HT-29 (cell line): ENCODE measurements around the gene EFNA1. TPM values are rescaled to one million over a fixed set of nuclear protein-coding genes. Genes with fewer than 3 reads are reported as not detected.
"Not testable (repeated sequence)": the region's sequence is repeated elsewhere in the genome, so short reads cannot be mapped to it uniquely, and the experiment has no call there.

ENCODE experiments used
- DNase-seq: peaks from one replicate; pipeline ENCODE4 v3.0.0-alpha.2; 2015; ENCODE audit warnings: low spot score
- total RNA-seq: library from RNA; depleted of rRNA; stranded (reverse); fragments of >200 nt; shearing (Covaris generic); gene quantifications from 2 replicates; pipeline ENCODE4 v1.2.3, GENCODE V29; 2014

The EFNA1 gene
- total RNA-seq, 1 experiment from 2014 or later, result 62.7 TPM

DNA sequence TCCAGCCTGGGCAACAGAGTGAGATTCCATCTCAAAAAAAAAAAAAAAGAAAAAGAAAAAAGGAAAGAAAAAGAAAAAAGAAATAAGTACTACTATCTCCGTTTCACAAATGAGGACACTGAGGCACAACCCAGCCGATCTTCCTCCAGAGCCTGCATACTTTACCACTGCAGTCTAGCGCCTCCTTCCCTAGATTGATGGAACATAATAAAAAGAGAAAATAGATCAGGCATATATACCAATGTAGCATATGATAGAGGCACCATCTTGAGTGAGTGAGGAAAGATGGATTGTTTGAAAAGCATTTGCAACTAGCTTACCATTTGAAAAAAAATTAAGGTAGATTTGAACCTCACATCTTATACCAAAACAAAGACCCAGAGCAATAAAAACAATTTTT lies 17.8 kb downstream of the EFNA1 start:
- no peak for DNase-seq

DNA sequence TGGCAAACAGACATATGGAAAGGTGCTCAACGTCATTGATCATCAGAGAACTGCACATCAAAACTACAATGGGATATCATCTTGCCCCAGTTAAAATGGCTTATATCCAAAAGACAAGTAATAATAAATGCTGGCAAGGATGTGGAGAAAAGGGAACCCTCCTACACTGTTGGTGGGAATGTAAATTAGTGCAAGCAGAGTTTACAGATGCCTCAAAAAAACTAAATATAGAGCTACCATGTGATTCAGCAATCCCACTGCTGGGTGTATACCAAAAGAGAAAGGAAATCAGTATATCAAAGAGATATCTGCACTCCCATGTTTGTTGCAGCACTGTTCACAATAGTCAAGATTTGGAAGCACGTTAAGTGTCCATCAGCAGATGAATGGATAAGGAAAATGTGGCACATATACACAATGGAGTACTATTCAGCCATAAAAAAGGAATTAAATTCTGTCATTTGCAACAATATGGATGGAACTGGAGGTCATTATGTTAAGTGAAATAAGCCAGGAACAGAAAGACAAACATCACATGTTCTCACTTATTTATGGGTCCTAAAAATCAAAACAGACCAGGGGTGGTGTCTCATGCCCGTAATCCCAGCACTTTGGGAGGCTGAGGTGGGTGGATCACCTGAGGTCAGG lies 28.4 kb downstream of the EFNA1 start:
- DNase-seq, result not testable (repeated sequence)

DNA sequence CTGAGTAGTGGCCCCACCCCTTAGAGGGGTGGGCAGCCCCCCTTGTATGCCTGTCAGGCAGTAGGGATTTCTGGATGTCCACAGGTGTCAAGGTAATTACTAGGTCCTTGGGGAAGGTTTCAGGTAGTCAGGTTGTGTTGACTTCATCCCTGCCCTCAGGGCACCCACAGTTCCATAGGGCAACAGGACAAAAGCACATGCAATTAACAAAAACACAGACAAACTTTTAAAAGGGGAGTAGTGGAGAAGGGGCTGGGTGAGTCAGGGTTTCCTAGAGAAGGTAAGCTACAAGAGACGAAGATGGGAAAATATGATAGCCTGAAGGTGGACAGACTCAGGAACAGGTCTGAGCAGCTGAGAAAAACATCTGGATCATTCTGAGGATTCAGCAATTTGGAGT lies 31.3 kb downstream of the EFNA1 start:
- DNase-seq, result no peak

DNA sequence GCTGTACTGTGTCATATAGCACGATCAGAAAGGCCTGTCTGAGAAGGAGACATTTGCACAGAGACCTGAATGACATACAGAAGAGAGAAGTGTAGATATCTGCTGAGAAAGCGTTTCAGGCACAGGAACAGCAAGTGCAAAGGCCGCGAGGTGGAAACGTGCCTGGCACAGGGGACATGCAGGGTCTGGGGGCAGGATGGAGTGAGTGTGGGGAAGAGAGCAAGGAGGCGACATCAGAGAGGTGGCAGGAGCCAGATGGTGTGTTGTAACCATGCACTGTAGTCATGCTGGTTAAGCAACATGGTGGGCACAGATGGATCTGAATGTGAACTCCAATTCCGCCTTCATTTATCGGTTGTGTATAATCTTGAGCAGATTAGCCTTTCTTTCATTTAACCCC lies 32.5 kb downstream of the EFNA1 start:
- no peak for DNase-seq

DNA sequence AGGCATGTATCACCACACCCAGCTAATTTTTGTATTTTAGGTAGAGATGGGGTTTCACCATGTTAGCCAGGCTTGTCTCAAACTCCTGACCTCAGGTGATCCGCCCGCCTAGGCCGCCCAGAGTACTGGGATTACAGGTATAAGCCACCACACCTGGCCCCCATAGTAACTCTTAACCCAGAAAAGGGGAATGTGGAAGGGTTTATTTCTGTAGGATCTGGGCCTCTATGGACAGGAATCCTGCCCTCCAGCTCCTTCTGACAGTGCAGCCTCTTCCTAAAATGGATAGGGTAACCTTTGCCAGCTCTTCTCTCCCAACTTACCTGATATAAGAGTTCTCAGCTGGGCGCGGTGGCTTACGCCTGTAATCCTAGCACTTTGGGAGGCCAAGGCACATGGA lies 35.0 kb downstream of the EFNA1 start:
- DNase-seq, result not testable (repeated sequence)

DNA sequence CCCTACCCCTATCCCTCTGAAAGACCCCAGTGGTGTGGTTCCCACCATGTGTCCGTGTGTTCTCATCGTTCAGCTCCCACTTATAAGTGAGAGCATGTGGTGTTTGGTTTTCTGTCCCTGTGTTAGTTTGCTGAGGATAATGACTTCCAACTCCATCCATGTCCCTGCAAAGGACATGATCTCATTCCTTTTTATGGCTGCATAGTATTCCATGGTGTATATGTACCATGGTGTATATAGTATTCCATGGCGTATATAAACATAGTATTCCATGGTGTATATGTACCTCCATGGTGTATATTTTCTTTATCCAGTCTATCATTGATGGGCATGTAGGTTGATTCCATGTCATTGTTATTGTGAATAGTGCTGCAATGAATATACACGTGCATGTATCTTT lies 36.1 kb downstream of the EFNA1 start:
- DNase-seq, result not testable (repeated sequence)

DNA sequence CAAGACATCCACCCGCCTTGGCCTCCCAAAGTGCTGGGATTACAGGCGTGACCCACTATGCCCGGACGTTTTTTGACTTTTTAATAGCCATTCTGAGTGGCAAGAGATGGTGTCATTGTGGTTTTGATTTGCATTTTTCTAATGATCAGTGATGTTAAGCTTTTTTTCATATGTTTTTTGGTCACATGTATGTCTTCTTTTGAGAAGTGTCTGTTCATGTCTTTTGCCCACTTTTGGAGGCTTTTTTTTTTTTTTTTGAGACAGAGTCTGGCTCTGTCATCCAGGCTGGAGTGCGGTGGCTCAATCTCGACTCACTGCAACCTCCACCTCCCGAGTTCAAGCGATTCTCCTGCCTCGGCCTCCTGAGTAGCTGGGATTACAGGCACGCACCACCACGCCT lies 36.9 kb downstream of the EFNA1 start:
- DNase-seq, result not testable (repeated sequence)

DNA sequence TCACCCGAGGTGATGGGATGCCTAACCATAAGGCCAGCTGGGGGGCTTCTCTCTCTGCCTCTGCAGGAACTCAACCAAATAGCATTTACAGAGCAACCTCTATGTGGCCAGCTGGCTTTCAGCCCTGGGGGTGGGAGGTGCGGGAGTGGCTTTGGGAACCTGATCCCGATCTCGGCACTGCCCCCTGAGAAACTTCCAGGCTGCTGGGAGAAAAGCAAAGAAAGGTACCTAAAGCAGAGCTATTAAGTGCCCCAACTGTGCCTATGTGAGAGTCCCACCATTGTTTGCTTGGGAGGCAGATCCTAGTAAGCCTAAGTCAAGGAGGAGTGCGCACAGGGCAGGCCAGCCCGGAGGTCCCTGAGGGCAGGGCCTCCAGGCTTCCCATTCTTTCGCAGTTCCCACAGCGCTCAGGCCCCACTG lies 38.4 kb downstream of the EFNA1 start:
- no peak for DNase-seq

DNA sequence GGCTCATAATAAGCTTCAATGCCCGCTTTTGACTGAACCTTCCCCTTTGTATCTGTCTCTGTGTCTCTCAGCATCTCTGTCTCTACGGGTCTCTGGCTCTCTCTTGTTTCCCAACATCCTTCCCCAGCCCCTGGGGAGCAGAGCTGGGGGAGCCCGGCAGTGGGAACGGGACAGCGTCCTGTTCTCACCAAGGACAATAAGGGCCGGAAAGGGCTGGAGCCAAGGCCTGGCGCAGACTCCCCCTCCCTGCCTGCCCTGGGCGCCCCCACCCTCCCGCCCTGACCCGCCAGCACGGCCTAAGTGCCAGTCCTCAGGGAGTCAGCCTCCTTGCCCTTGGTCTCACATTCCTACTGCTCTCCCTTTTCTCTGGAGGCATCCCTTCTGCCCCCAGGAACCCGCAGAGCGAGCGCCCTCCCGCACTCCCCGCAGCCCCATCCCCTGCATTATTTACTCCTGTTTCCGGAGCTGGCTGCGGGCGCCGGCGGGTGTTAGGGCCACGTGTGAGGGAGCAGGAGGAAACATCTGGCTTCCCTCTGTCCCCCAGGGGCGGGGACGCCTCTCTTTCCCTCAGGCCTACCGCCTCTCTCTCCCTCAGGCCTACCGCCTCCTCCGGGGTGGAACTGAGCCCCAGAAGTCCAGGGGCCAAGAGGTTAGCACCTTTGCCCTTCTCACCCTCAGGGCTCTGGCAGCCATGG lies 38.9 kb downstream of the EFNA1 start:
- no peak for DNase-seq

DNA sequence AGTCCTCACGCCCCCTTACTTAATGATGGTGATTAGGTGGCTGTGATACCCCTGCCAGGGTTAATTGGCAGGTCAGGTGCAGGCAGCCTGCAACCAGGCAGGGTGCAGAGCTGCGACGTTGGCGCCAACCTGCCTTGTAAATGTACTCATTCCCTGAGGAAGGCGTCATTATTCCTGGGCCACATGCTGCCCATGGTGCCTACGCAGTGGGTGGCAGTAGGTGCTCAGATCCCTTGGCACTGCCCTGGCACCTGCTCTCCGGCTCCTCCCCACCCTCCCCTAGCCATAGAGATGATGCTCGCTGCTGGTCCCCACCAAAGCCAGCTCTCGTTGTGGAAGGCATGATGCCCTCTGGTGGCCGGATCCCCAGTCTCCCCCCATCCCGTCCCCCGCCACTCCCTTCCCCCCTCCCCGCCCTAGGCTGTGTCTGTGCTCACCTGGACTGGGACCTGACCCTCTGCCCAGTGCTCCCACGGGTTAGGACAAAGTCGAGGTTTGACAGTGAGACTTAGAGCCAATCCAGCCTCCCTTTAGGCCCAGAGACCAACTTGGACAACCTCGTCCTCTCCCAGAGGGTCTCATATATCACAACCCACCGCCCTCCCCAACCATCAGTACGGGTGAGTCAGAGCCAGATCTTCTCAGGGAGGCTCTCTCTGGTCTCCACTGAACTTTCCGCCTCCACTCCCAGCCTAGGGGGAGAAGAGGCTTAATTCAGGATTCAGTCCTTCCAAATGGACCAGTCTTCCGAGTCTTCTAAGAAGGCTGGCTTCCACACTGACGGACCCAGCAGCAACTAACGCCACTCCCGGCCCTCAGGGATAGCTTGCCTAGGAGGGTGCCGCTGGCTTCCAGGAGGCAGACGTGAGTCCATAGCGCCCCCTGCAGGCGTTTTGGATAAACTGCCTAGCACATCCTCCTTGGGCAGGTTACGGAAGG lies 39.8 kb downstream of the EFNA1 start:
- peak; percentile 95 for DNase-seq

DNA sequence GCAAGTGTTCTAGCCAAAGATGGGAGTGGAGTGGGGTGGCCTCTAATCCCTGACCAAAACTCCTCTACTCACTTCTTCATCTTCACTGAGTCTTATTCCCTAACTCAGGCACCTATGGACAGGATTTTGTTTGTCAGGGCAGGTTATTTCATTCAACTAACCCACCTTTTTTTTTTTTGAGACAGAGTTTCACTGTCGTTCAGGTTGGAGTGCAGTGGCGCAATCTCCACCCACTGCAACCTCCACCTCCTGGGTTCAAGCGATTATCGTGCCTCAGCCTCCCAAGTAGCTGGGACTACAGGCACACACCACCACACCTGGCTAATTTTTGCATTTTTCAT lies 40.4 kb downstream of the EFNA1 start:
- not testable (repeated sequence) for DNase-seq

DNA sequence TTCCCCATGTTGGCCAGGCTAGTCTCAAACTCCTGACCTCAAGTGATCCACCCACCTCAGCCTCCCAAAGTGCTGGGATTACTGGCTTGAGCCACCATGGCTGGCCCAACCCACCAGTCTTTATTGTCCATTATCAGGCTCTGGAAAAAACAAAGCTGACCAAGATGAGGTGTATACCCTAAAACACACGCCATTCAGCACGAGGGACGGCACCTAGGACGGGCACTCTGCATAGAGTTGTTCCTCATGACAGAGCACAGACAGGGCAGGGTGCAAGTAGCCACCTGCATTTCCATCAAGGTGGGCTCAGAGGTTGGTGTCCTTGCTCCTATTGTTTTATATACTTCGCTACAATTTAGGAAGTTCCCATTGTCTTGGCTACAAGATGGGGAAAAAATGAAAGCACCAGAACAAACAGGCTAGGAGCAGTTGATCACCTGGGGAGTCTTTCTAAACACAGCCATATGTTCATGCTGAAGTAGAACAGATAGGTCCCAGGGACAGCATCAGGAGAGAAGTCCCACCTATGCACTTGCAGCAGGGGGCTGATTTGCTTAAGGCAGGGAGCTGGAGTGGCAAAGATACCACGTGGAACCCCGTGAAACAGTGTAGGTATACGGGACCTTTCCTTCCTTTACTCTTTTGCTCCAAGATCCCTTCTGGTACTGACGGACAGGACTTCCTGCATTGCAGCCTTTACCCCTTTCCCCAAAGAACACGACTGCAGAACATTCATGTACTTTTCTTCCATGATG lies 41.0 kb downstream of the EFNA1 start:
- DNase-seq, result no peak

DNA sequence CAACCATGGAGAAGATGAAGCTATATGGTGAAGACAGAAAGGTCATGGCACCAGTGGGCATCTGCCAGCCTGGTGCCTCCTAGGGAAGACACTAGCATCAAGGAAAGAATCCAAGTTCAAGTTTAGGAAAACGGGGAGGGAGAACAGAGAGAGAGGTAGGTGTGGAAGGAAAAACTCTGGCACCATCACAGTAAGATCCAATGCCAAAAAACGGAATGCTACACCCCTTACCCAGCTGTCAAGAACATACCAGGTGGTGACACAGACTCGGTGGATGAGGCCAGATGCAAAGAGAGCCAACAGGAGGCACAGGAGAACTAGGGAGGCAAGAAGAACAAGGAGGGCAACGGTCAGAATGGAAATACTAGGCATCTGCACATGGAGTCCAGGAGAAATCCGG lies 41.9 kb downstream of the EFNA1 start:
- no peak for DNase-seq

DNA sequence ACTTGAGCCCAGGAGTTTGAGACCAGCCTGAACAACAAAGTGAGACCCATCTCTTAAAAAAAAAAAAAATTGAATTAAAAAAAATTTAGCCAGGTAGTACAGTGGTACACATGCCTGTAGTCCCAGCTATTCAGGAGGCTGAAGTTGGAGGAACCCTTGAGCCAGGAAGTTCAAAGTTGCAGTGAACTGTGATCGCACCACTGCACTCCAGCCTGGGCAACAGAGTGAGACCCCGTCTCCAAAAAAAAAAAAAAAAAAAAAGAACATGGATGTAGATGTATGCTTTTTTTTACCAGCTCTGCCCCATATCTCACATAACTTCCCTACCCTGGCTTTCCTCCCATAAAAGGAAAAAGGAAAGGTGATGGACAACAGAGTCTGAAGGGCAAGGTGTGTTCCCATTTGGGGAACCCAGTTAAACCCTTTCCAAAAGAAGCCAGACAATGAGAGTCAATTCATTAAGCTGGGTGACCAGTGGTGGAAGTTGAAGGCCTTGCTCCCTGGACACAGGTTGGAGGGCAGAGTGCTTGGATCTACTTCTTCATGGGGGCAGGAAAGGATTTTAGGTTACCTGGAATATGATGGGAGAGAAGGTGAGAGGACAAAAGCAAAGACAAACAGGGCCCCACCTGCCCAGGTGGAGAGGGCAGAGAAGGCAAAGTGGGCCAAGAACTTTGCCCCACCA lies 42.6 kb downstream of the EFNA1 start:
- no peak for DNase-seq

DNA sequence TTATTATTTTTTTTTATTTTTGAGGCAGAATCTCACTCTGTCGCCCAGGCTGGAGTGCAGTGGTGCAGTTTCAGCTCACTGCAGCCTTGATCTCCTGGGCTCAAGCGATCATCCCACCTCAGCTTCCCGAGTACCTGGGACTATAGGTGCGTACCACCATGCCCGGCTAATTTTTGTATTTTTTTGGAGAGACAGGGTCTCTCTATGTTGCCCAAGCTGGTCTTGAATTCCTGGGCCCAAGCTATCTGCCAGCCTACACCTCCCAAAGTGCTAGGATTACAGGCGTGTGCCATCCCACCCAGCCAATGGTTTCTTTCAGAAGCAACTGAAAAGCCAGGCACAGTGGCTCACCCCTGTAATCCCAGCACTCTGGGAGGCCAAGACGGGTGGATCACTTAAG lies 43.1 kb downstream of the EFNA1 start:
- no peak for DNase-seq

DNA sequence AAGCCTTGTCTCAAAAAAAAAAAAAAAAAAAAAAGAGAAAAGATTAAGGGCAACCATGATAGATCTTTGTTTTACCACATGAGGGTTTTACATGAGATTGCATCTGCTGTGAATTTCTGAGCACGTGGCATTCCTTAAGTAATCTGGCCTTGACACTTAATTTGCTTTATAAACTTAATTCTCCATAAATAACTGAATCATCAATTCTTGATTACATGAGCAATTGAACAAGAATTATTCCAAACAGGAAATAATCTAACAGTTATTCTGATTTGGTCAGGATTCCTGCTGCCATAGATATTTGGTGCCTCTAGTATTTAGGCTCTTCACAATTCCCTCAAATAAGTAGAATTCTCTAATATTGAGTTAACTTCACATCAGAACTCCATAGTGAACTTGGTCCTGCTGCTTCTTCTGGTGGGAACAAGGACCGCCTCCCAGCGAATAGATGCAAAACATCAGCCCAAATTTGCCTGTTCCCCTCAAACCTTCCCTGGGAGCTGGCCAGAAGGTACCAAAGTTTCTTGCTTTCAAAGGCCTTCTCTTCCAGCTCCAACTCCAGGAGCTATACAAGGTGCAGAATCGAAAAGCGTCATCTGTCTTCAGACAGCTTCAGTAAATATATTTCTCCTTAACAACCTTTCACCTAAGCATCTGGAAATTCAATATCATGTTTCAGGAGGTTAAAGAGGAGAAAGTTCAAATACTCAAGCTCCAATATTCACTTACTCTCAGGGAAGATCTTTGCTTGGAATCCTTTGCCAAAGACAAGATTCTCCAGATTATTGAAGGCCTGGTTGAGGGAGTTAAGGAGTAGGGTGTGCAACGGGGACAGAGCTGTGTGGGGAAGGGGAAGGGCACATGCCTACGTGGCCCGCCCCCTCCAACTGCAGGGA lies 44.4 kb downstream of the EFNA1 start:
- no peak for DNase-seq

DNA sequence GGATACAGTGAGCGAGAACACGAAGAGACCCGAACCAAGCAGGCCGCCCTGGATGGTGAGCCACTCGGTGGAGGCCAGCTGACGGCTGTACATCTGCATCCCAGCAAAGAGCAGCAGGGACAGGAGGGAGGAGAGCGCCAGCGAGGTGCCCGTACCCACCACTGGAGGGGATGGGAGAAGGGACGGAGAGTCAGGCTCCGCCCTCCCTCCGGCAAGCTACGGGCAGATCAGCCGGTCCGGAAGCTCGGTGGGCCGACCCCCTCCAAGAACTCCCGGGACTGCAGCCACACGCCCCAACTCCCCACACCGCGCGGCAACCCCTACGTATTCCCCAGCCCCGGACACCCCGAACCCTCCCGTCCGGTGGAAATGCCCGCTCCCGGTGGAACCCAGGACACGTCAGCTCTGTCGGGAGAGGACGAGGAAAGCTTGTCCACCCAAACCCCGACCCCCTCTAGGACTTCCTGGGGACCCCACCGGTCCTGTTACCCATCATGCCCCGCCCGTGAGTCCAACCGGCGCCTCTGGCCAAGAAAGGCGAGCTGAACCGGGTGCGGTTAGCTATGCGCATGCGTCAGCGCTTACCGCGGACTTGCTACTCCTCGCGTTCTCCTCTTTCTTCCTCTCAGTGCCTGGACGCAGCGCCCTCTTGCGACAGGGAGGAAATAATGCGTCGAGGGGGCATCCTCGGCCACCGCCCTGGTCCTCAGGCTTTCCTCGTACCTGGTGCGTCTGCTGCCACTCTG lies 45.2 kb downstream of the EFNA1 start, which contains the start of gene KRTCAP2:
TSS of gene KRTCAP2 (minus strand) at position 573 of the 746 bp plus-strand sequence. CDS start at position 493, 80 bp downstream.
- peak; percentile 97 for DNase-seq

DNA sequence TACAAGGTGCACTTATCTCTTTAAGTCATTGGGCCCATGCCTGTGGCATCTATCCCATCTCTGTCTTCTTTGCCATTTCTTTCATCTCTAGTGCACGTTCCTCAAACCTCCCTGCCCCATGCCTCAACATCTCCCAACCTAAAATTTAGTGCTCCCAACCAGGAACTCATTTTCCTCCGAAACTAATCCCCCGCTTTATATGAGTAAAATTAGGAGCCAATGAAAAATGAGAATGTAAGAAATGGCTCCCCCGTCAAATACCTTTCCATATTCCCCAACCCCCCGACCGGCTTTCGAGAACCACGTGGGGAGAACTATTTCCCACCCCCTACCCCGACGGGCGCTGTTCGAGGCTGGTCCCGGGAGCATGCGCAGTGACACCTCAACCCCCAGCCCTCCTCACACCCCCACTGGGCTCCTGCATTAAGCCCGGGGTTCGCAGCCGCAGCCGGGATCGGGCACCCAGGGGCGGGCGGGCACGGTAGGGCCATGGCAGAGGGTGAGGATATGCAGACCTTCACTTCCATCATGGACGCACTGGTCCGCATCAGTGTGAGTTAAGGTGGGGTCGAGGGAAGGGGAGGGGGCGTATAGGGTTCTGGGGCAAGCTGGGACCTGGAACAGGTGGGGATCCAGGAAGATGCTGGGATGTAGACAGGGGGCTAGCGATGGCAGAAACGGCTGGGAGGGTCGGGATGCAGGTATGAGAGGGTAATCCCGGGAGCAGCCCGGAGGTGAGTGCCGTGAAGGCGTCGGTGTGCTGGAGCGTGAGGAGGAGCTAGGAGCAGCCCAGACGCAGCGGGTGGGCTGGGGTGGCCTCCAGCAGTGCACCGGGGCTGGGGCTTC lies 46.0 kb downstream of the EFNA1 start, which contains the start of gene TRIM46:
TSS of gene TRIM46 (plus strand) at position 372 of the 846 bp plus-strand sequence. CDS start at position 490, 118 bp downstream.
- DNase-seq, result no peak
